ENCODE measurements around the gene DYSF.

- TF ChIP-seq EZH2 (IDR thresholded peaks at IDR 0.05; ENCODE audit: borderline replicate concordance, insufficient read depth, low read length, poor library complexity, severe bottlenecking), result no peak
- no peak for TF ChIP-seq CTCF (IDR thresholded peaks at IDR 0.05; ENCODE audit: poor library complexity, severe bottlenecking)
- no peak for TF ChIP-seq MXI1 (conservative IDR thresholded peaks at IDR 0.05; ENCODE audit: poor library complexity, severe bottlenecking)
- TF ChIP-seq EP300 (conservative IDR thresholded peaks at IDR 0.05; ENCODE audit: poor library complexity, severe bottlenecking), result no peak
- no peak for TF ChIP-seq POLR2AphosphoS5 (IDR thresholded peaks at IDR 0.05)
Observed at GRCh38 chr2:71568103-71568502, 114.7 kb downstream of the DYSF start.

Measured in neural cell (in vitro differentiated cells).